Thyroid gland (tissue), 4 donors: ENCODE data around the gene GIGYF2. TPM values are rescaled to one million over a fixed set of nuclear protein-coding genes. Genes with fewer than 3 reads are reported as not detected.

ENCODE experiments used
- DNase-seq, 2 donors: peaks; one replicate each; pipeline ENCODE4 v3.0.0-alpha.2; 2019
- H3K27ac ChIP-seq, 3 donors: fragments of 200-600 bp; sonication (generic); 1 replicate in 2 of 3; 2 replicates in 1 of 3; pipeline ENCODE4 v1.5.1; 2016 to 2019; ENCODE audit warnings: mild to moderate bottlenecking in 1 of 3, moderate library complexity in 1 of 3
- H3K27me3 ChIP-seq: fragments of 200-600 bp; sonication (generic); one replicate; pipeline ENCODE4 v1.5.1; 2019
- H3K36me3 ChIP-seq, 2 donors: fragments of 200-600 bp; sonication (generic); one replicate each; pipeline ENCODE4 v1.5.1; 2016 to 2019
- H3K4me1 ChIP-seq, 2 donors: fragments of 200-600 bp; sonication (generic); one replicate each; pipeline ENCODE4 v1.5.1; 2017 to 2019
- H3K4me3 ChIP-seq, 3 donors: fragments of 200-600 bp; sonication (generic); replicated peaks in 1 of 3; 1 replicate in 2 of 3; 2 replicates in 1 of 3; pipeline ENCODE4 v1.5.1; 2016; ENCODE audit warnings: mild to moderate bottlenecking in 1 of 3
- H3K9me3 ChIP-seq: fragments of 200-600 bp; sonication (generic); one replicate; pipeline ENCODE4 v1.5.1; 2017
- POLR2A ChIP-seq, 2 donors: fragments of 450-650 bp; IDR thresholded peaks; one replicate each; pipeline ENCODE4 v1.6.1; 2017; ENCODE audit warnings: antibody characterized with exemption in 2 of 2, mild to moderate bottlenecking in 2 of 2, moderate library complexity in 1 of 2
- WGBS, 2 donors: methylation state at CpG; one replicate each; pipeline ENCODE4 v1.1.5; 2017; 5-methylcytosine and 5-hydroxymethylcytosine counted together
- intact Hi-C: fragments of 100-400 bp; cut with DNase I; formaldehyde crosslinking; loops from one replicate; pipeline ENCODE4 v1.15.1; 2023
- total RNA-seq, 4 donors: library from RNA; depleted of rRNA; stranded (reverse); fragments of >200 nt; gene quantifications; one replicate each; pipeline ENCODE4 v1.2.3, GENCODE V29; 2016
- TF ChIP-seq, protein P1 (sequence below), 6 experiments: fragments of 200-600 bp in 3 of 6; fragments of 450-650 bp in 3 of 6; sonication (generic) in 3 of 6; IDR thresholded peaks; one replicate each; pipeline ENCODE4 v1.5.1; 2016 to 2019; ENCODE audit warnings: antibody characterized with exemption in 6 of 6, mild to moderate bottlenecking in 2 of 6, inconsistent platforms in 1 of 6, moderate library complexity in 1 of 6

GIGYF2 gene
- total RNA-seq, 4 donors from 2014 or later: 88.7 to 138 (median 101) TPM

DNA sequence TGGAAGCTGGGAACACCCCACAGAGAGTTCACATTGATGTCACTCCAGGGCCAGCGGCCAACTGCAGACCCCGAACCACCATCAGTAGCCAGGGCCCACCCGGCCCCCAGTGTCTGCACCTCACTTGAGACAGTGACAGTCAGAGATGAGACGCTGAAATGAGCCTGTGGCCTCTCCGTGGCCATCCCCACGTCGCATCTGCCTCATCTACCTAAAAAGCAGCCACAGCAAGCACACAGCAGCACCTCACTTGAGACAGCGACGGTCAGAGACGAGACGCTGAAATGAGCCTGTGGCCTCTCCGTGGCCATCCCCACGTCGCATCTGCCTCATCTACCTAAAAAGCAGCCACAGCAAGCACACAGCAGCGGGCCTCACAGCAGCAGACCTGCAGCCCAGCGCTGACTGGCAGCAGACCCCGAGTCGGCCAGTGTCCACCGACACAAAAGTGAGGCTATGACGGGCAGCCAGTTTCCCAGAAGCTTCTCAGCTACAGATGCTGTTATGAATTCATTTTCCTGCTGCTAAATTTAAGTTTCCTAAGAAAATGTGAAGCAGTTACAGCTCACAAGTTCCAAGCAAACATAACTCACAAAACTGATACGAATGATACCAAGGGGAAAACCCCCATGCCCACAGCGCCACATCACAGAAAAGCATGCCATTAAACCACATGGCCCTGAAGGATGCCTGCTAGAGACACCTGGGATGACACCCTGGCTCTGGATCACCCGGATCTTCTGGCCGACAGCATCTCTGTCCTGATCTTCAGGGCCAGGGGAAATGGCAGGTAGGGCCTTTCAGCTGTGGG is 200.7 kb downstream of the GIGYF2 start:
- H3K4me3 ChIP-seq: no peak overlapping the region
- no peaks in the 10 kb centered on the region for H3K36me3 ChIP-seq
- TF ChIP-seq POLR2A (IDR thresholded peaks at IDR 0.05): no peak
- TF ChIP-seq, protein P1, sequence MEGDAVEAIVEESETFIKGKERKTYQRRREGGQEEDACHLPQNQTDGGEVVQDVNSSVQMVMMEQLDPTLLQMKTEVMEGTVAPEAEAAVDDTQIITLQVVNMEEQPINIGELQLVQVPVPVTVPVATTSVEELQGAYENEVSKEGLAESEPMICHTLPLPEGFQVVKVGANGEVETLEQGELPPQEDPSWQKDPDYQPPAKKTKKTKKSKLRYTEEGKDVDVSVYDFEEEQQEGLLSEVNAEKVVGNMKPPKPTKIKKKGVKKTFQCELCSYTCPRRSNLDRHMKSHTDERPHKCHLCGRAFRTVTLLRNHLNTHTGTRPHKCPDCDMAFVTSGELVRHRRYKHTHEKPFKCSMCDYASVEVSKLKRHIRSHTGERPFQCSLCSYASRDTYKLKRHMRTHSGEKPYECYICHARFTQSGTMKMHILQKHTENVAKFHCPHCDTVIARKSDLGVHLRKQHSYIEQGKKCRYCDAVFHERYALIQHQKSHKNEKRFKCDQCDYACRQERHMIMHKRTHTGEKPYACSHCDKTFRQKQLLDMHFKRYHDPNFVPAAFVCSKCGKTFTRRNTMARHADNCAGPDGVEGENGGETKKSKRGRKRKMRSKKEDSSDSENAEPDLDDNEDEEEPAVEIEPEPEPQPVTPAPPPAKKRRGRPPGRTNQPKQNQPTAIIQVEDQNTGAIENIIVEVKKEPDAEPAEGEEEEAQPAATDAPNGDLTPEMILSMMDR (IDR thresholded peaks at IDR 0.05): no peak
- H3K4me1 ChIP-seq: no peaks in the 10 kb centered on the region
- WGBS, 2 donors: 89 to 93% methylated on average over 22 to 24 of the region's 24 CpGs
- no peak overlapping the region for H3K27ac ChIP-seq
- DNase-seq: no peak
- H3K9me3 ChIP-seq: no peaks in the 10 kb centered on the region
- intact Hi-C loops: no loop called here
- H3K27me3 ChIP-seq: no peaks in the 10 kb centered on the region

DNA sequence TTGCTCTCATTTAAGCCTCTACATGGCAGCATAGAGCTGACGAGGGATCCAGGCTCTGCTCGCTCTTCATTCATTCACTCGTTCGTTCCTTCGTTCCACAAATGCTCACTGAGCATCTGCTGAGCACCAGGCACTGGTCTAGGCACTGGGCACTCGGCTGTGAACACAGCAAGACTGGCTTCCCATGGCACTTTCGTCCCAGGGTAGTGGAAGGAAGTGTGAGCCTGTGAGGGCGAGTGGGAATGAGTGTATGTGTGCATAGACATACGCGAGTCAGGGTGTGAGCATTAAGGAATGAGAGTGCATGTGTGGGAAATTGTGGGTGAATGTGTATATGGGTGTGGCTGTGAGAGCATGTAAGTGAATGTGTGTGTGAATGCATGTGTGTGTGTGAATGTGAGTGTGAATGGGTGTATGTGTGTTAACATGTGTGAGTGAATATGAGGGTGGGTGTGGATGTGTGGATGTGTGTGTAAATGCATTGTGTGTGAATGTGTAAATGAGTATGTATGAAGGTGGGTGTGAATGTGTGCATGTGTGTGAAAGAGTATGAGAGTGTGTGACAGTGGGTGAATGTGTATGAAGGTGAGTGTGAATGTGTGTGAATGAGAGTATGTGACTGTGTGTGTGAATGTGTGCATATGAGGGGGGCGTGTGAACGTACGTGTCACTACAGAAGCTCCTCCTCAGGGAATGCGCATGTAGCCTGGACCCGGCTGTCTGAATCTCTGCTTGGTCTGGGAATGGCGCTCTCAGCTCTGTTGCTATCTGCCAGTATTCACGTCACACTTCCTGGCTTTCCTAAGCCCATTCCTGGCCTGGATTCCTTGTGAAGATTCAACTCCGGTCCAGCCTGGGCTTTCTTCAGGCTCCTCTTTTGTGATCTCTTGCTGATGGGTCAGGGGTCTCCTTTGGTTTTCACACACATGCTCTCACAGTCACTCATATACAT is 201.7 kb downstream of the GIGYF2 start:
- Histone ChIP-seq H3K4me1 (no peaks in the 10 kb centered on the region), H3K27me3 (no peaks in the 10 kb centered on the region), H3K36me3 (no peaks in the 10 kb centered on the region), H3K9me3 (no peaks in the 10 kb centered on the region), H3K4me3 (no peak overlapping the region), H3K27ac (no peak overlapping the region)
- 77 to 81% methylated on average over 18 of the region's 18 CpGs for WGBS, 2 donors
- DNase-seq: no peak
- intact Hi-C loops: no loop called here
- TF ChIP-seq, protein P1 (IDR thresholded peaks at IDR 0.05): no peak

DNA sequence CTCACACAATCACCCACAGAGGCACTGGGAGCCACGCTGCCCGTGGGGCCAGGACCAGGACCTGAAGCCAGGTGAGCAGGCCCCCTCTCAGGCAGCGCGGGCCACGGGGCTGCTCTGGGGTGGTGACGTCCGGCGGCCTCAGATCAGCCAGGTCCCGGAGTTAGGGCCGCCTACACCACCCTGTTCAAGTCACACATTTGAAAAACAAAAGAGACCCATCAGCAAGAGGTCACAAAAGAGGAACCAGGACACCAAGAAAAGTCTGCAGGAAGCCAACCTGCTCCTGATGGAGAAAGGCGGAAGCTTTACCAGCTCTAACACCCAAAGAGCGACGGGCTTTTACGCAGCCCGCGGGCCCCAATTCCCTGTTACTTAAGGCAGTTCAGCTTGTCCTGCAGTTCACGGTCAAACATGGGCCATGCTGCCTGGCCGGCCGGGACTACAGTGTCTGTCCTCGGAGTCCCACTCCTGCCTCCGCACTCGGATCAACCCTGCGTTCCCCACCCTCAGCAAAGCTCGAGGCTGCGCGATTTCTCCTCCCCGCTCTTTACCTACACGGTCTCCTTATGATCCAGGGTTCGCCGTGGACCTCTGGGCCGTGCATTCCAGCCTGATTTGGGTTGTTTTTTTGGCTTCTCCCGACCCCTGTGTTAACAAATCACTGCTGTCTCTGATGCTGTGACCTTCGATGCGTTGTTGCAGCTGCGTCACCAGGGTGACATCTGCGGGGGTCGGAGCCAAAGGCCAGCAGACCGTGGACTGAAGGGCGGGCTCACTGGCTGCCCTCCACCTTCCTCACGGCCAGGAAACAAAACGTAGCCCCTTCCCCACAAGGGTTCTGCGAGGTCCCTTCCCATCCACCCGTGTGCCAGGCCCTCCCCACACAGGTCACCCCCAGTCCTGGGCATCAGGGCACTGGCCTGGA is 203.9 kb downstream of the GIGYF2 start:
- Histone ChIP-seq H3K27ac (no peak overlapping the region), H3K27me3 (no peaks in the 10 kb centered on the region), H3K36me3 (no peaks in the 10 kb centered on the region), H3K9me3 (no peaks in the 10 kb centered on the region), H3K4me3 (no peak overlapping the region), H3K4me1 (no peaks in the 10 kb centered on the region)
- DNase-seq: no peak
- intact Hi-C loops: no loop called here
- WGBS, 2 donors: 51% methylated on average over 30 to 43 of the region's 43 CpGs
- TF ChIP-seq, protein P1 (IDR thresholded peaks at IDR 0.05): no peak
- no peak for TF ChIP-seq POLR2A (IDR thresholded peaks at IDR 0.05)

DNA sequence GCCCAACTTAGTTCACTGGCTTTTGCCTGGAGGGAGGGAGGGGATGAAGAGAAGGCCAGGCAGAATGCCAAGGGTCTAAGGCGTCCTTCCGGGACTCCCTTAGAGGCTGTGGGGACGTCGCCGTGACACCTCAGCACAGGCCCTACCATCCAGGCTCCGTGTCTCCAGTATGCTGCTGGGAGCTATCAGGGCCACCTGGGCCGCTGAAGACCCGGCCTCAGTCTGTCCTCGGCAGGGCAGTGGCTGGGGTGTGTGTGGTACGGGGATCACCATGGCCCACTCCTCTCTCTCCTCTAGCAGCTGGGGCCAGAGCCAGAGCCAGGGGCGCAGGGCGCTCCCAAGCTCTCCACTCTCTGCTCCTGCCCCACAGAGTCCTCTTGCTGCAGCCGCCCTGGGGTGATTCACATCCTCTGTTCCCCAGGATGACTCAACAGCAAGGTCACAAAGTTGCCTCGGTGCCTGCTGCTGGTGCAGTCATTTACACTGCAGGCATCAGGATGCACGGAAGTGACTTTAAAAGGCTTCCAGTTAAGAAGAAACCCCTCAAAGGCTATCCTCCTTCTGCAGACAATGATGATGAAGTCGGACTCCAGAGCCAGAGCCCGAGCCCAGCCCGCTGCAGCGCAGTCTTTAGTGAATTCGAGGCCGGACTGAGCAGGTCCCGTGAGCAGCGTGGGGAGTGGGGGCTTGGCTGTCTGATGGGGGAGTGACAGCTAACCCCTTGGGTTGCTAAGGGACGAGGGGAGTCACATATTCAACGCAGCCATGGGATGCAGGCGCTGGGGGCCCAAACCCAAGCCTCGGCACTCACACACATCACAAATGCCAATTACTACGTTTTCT is 204.8 kb downstream of the GIGYF2 start:
- Histone ChIP-seq H3K9me3 (no peaks in the 10 kb centered on the region), H3K4me1 (no peaks in the 10 kb centered on the region), H3K27me3 (no peaks in the 10 kb centered on the region), H3K36me3 (no peaks in the 10 kb centered on the region), H3K4me3 (no peak overlapping the region), H3K27ac (no peak overlapping the region)
- TF ChIP-seq, protein P1 (IDR thresholded peaks at IDR 0.05): no peak
- no peak for TF ChIP-seq POLR2A (IDR thresholded peaks at IDR 0.05)
- intact Hi-C loops: no loop called here
- no peak for DNase-seq
- WGBS, 2 donors: 74 to 84% methylated on average over 18 to 28 of the region's 28 CpGs
